ENCODE results near the gene ARPC5L. TPM values are rescaled to one million over a fixed set of nuclear protein-coding genes. Genes with fewer than 3 reads are reported as not detected.

The ARPC5L gene
- total RNA-seq, 2 donors from 2014 or later, result 50.0 to 61.5 TPM

GRCh38 chr9:124846969-124847368, 15.0 kb upstream of the ARPC5L start:
- TF ChIP-seq CTCF (IDR thresholded peaks at IDR 0.05), result no peak
- DNase-seq, result no peak

GRCh38 chr9:124849801-124850200, 12.1 kb upstream of the ARPC5L start:
- no peak for DNase-seq
- intact Hi-C loops (cut with DNase I), result no loop called here
- H3K4me1 ChIP-seq, result no peaks in the 10 kb centered on the region
- H3K36me3 ChIP-seq, result no peaks in the 10 kb centered on the region
- H3K4me3 ChIP-seq, result no peak overlapping the region
- H3K9me3 ChIP-seq, result no peaks in the 10 kb centered on the region
- H3K27ac ChIP-seq, result no peak overlapping the region
- no peak overlapping the region for H3K9ac ChIP-seq (ENCODE audit: low read depth in 2 of 2, low read length in 2 of 2)
- H3K27me3 ChIP-seq, result no peaks in the 10 kb centered on the region
- TF ChIP-seq CTCF (IDR thresholded peaks at IDR 0.05), result no peak

More at GRCh38 chr9:124846969-124847368, 15.0 kb upstream of the ARPC5L start:
- no peaks in the 10 kb centered on the region for H3K36me3 ChIP-seq
- H3K9ac ChIP-seq (ENCODE audit: low read depth in 2 of 2, low read length in 2 of 2), result no peak overlapping the region
- H3K27me3 ChIP-seq, result no peaks in the 10 kb centered on the region
- intact Hi-C loops (cut with DNase I), result no loop called here
- H3K4me3 ChIP-seq, result no peak overlapping the region
- H3K9me3 ChIP-seq, result no peaks in the 10 kb centered on the region
- H3K4me1 ChIP-seq, result no peaks in the 10 kb centered on the region
- H3K27ac ChIP-seq, result no peak overlapping the region

GRCh38 chr9:124852121-124852828, 9.7 kb upstream of the ARPC5L start:
- Histone ChIP-seq H3K9me3 (no peaks in the 10 kb centered on the region), H3K27ac (no peak overlapping the region), H3K4me1 (no peaks in the 10 kb centered on the region), H3K27me3 (no peaks in the 10 kb centered on the region), H3K9ac (ENCODE audit: low read depth in 2 of 2, low read length in 2 of 2) (peak overlapping the region; percentile 38 to 65), H3K36me3 (peaks cover 2% of the 10 kb centered on the region), H3K4me3 (no peak overlapping the region)
- intact Hi-C loops (cut with DNase I), result loop anchor here (1.0 kb wide), 1 partner anchor 78 kb away; no protein-coding TSS in a partner anchor
- DNase-seq, result no peak
- TF ChIP-seq CTCF (IDR thresholded peaks at IDR 0.05), result no peak

- peaks cover 8% of the 10 kb centered on the region for H3K36me3 ChIP-seq
- no peaks in the 10 kb centered on the region for H3K27me3 ChIP-seq
- peak within 1 kb of the TSS; percentile 38 to 65 for H3K9ac ChIP-seq (ENCODE audit: low read depth in 2 of 2, low read length in 2 of 2)
- peak; percentile 96 for TF ChIP-seq CTCF (IDR thresholded peaks at IDR 0.05)
- no peak within 1 kb of the TSS for H3K27ac ChIP-seq
- peak within 1 kb of the TSS; percentile 44 for H3K4me3 ChIP-seq
- peak; percentile 64 for DNase-seq
- H3K9me3 ChIP-seq, result no peaks in the 10 kb centered on the region
- no peaks in the 10 kb centered on the region for H3K4me1 ChIP-seq
- intact Hi-C loops (cut with DNase I), result loop anchor here (1.0 kb wide), 1 partner anchor 79 kb away; no protein-coding TSS in a partner anchor
Measured at GRCh38 chr9:124852829-124853531, 8.9 kb upstream of the ARPC5L start, which contains the start of gene WDR38. WDR38 (plus strand) TSS chr9:124853460; CDS start chr9:124853532, 72 bp downstream.

GRCh38 chr9:124853605-124854143, 8.3 kb upstream of the ARPC5L start:
- intact Hi-C loops (cut with DNase I), result no loop called here
- H3K9me3 ChIP-seq, result no peaks in the 10 kb centered on the region
- H3K36me3 ChIP-seq, result peaks cover 14% of the 10 kb centered on the region
- H3K27me3 ChIP-seq, result no peaks in the 10 kb centered on the region
- H3K9ac ChIP-seq (ENCODE audit: low read depth in 2 of 2, low read length in 2 of 2), result peak overlapping the region; percentile 38 to 65
- no peak for TF ChIP-seq CTCF (IDR thresholded peaks at IDR 0.05)
- DNase-seq, result no peak
- peak overlapping the region; percentile 44 for H3K4me3 ChIP-seq
- H3K4me1 ChIP-seq, result no peaks in the 10 kb centered on the region
- H3K27ac ChIP-seq, result no peak overlapping the region
